NCI-H187 (cell line): ENCODE results near the gene IL5RA.

Experiments
- DNase-seq, 2 experiments: peaks; one replicate each; lab custom pipeline; 2025; lab: John Stamatoyannopoulos, UW

Gene IL5RA

GRCh38 chr3:3110299-3110630 lies at the start of gene IL5RA:
IL5RA (minus strand) TSS chr3:3110374; CDS start chr3:3104984, 5,390 bp downstream.
- no peak for DNase-seq

- DNase-seq = no peak
Measured at GRCh38 chr3:3157484-3157883, 47.3 kb upstream of the IL5RA start.

DNA sequence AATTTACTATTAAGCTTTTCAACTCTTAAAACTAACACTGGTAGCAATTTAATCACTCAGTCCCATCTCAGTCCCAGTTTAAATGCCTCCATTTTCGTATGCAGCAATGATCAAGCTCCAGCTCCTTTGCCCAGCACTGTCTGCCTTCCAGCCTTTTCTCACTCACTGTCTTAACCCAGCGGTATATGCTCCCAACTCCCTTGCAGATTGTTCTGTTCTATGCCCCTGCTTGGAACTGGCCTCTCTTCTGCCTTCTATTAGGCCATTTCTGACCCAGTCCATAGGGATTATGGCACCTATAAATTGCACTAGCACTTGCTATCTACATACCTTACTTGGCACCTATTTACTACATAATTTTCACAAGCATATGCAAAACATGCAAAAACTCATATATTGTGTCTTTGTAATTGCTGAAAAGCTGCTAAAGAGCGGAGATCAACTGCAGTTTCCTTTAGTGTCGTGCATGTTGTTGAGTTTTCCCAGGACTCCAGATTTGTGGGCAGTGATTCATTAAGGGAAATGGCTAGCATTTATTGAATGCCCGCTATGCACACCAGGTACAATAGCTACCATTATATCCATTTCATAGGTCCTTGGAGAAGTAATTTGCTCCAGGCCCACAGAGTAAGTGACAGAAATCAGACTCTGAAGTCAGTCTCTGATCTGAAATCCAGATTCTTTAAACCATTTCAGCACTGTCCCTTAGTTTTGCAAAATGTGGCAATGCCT lies 44.9 kb upstream of the IL5RA start:
- no peak for DNase-seq

GRCh38 chr3:3151513-3151912 lies 41.3 kb upstream of the IL5RA start:
- DNase-seq = no peak

- no peak for DNase-seq
Measured at GRCh38 chr3:3149560-3149959, 39.4 kb upstream of the IL5RA start.

- DNase-seq = no peak
Measured at GRCh38 chr3:3145831-3146230, 35.7 kb upstream of the IL5RA start.

GRCh38 chr3:3141939-3142338 lies 31.8 kb upstream of the IL5RA start:
- no peak for DNase-seq

- no peak for DNase-seq
Measured at GRCh38 chr3:3137526-3137925, 27.4 kb upstream of the IL5RA start.

- no peak for DNase-seq
Measured at GRCh38 chr3:3134750-3135448, 24.7 kb upstream of the IL5RA start.

DNA sequence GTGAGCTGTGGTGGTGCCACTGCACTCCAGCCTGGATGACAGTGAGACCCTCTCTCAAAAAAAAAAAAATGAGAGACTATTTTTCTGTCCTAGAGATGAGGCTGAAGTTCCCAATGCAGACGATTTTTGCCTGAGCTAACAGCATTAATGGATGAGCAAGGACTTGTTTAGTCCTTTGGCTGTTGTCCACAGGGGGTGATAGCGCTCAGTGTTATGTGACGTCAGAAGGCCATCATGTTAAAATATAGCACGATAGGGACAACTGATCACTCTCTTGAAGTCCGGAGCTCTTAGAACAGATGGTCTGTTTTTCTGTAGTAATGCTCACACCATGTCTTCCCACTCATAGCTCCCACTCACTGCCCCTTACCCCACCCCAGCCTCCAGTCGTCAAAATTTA lies 23.3 kb upstream of the IL5RA start:
- DNase-seq = no peak

- no peak for DNase-seq
Measured at GRCh38 chr3:3129579-3129978, 19.4 kb upstream of the IL5RA start.

DNA sequence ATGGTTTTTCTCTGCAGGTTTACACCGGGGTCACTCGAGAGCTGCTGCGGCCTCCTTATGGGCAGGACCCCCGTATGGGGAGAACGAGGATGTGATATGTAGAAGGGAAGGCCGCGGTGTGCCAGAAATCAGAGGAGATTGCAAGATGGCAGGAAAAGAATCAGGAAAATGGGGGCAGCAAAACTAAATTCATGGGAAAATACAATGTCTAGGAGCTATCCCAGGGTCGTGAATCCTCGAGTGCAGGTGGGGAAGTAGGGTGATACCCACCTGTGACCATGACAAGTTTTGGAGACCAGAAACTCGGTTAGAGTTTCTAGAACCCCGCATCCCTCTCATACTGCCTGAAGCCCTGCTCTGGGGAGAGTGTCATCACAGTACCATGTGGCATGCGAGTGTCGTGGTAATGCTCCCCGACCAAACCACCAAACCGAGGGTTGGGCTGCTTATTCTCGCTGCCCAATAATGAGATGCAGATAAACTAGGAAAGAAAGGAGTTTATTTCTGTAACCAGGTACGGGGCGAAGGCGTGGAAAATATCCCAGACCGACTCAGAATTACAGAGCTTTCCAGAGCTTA lies 17.3 kb upstream of the IL5RA start:
- no peak for DNase-seq

- DNase-seq = peak; percentile 67 to 78
Measured at GRCh38 chr3:3126477-3127431, 16.6 kb upstream of the IL5RA start, which contains the start of gene TRNT1. TRNT1 (plus strand) TSS chr3:3126940; CDS start chr3:3129041, 2,101 bp downstream.

- DNase-seq = no peak
Measured at GRCh38 chr3:3125977-3126376, 15.8 kb upstream of the IL5RA start.

DNA sequence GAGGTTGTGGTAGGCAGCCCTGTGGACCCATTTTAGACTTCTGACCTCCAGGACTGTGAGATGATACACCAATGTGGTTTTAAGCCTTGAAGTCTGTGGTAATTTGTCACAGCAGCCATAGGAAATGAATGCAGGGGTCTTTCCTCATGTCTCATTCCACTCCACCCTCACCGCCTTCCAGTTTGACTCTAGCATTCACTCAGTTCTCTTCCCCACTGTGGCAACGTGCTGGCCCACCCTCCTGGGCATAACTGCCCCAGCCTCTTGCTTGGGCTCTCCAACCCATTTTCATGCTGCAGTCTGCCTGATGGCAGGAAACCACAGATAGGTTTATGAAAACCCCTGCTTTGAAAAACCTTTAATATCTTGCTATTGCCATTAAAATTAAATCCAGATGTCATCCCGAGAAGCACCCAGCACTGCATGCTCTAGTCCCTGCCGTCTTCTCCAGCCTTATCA lies 9.2 kb upstream of the IL5RA start:
- DNase-seq = no peak

- DNase-seq = no peak
Measured at GRCh38 chr3:3117651-3118050, 7.5 kb upstream of the IL5RA start.

GRCh38 chr3:3113042-3113709 lies 3.0 kb upstream of the IL5RA start:
- no peak for DNase-seq

DNA sequence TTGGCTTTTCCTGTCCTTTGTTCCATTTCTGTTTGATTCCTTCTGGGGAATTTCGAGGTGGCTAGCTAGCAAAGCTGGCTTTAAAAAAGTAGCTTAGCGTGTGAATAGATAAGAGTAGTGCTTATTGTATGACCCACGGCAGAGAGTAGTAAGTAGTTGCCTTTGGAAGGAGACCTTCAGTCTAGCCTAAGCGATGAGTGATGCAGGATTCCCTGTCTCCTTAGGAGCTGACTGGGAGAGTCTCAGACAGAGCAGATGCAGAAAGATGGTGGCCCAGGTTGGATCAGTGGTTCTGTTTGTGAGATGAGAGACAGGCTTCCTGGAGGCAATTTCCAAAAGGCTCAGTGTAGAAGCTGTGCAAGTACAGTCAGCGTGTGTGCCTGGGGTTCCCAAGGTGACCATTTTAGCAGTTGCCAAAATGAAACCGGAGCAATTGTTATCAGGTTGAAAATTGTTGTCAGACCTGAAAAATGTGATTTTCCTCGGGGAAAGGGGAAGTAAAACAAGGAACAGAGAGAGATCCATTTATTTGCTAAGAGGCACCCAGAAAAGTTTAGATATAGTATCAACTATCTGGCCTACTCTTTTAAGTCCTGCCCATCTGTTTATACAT lies 681 bp upstream of the IL5RA start:
- DNase-seq = no peak

DNA sequence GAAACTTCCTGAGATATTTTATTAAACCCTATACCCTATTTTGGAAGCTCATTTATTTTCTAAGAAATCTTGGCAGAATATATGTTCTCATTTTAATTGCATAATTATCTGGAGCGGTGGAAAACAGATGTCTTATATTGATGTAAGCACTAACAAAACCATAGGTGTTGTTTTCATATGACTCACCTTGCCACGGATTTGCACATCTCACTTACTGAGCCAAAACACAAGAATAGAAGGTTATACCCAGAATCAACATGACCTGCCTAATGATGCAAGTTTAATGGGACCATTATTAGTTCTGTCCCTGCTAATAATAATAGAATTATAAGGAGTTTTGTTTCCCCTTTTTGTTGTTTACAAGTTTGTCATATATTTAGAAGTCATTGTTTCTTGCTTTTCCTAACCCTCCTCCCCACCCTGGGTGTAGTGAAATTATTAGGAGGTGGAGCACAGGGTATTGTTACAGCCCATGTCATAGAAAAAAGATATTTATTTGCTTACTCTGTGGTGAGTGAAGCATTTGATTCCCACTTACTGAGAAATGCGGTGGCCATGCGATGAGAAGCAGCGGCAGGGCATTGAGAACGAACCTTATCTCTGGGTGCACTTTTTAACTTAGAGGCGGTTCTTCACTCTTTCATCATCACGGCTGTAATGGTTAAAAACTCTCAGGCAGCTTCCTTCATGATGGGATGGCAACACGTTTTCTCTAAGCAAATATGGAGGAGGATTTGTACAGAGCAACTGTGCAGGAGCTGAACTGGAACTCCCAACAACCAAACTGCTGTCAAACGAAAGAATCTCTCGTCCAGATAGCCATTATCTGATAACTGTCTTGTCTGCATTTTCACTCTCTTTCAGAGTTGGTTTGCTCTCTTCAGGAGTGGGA lies 521 bp downstream of the IL5RA start:
- no peak for DNase-seq

- no peak for DNase-seq
Measured at GRCh38 chr3:3107858-3108257, 2.3 kb downstream of the IL5RA start.
